K562 (cell line): ENCODE results near the gene TMEM138. TPM values are rescaled to one million over a fixed set of nuclear protein-coding genes. Genes with fewer than 3 reads are reported as not detected.

Experiments used
- ATAC-seq: fragments of 200-7000 bp; cut with Tn5 transposase; 3 replicates; pipeline ENCODE4 v1.9.1; 2020; ENCODE audit warnings: moderate library complexity
- BruUV-seq: library from RNA; stranded (reverse); fragments of 400-500 nt; replicated peaks from 2 replicates; lab custom pipeline; 2021; lab: Mats Ljungman, UMichigan
- CTCF ChIA-PET: fragments of 300-600 bp; formaldehyde crosslinking; extraction: SDS; loops from one replicate; lab custom pipeline; 2021; ENCODE audit warnings: low intra/inter-chr PET ratio; lab: Yijun Ruan, JAX
- POLR2A ChIA-PET: fragments of 300-600, 350-650 bp; sonication (Branson Sonifier 250); formaldehyde crosslinking; extraction: SDS; loops from one replicate; lab custom pipeline; 2021; ENCODE audit warnings: antibody characterized with exemption, inconsistent platforms; lab: Yijun Ruan, JAX
- DNase-seq, 4 experiments: peaks; one replicate each; pipeline versions ENCODE4 v3.0.0 to v3.0.0-alpha.2; 2011 to 2018; ENCODE audit warnings: low spot score in 3 of 4, mixed read lengths in 3 of 4; ENCODE audit errors: extremely low read depth in 1 of 4
- FAIRE-seq: peaks from 2 replicates; lab custom pipeline; 2011; peaks lifted over from hg19 to GRCh38; lab: Jason Lieb, UNC
- H2AFZ ChIP-seq: 2 replicates; pipeline ENCODE4 v1.6.0; 2011; ENCODE audit warnings: low read depth, low read length, control low read depth, inconsistent platforms
- H3K27ac ChIP-seq: fragments of 200-600 bp; 3 replicates; pipeline ENCODE4 v1.8.0; 2011; ENCODE audit warnings: low read depth, mild to moderate bottlenecking, control low read depth, inconsistent platforms, low read length, moderate library complexity, mixed read lengths; ENCODE audit errors: extremely low read depth
- H3K27me3 ChIP-seq, 2 experiments: fragments of 300-600 bp in 1 of 2; 2 replicates in 1 of 2; 3 replicates in 1 of 2; pipeline versions ENCODE4 v1.6.0 to v1.8.0; 2011; ENCODE audit warnings: inconsistent platforms in 2 of 2, low read length in 2 of 2, mild to moderate bottlenecking in 1 of 2, mixed read lengths in 1 of 2, moderate library complexity in 1 of 2; ENCODE audit not compliant: control insufficient read depth in 2 of 2, insufficient read depth in 2 of 2
- H3K36me3 ChIP-seq: fragments of 300-600 bp; 3 replicates; pipeline ENCODE4 v1.8.0; 2011; ENCODE audit warnings: mild to moderate bottlenecking, low read length, inconsistent platforms; ENCODE audit not compliant: control insufficient read depth, insufficient read depth
- H3K4me1 ChIP-seq, 2 experiments: fragments of 200-600 bp in 1 of 2; replicated peaks in 1 of 2; 2 replicates in 1 of 2; 3 replicates in 1 of 2; pipeline versions ENCODE4 v1.5.1 to v1.8.0; 2011; ENCODE audit warnings: inconsistent platforms in 2 of 2, low read length in 2 of 2, mild to moderate bottlenecking in 1 of 2, mixed read lengths in 1 of 2, moderate library complexity in 1 of 2; ENCODE audit not compliant: control insufficient read depth in 2 of 2, insufficient read depth in 2 of 2
- H3K4me2 ChIP-seq: 2 replicates; pipeline ENCODE4 v1.6.1; 2011; ENCODE audit warnings: low read length, control low read depth, inconsistent platforms, mixed read lengths; ENCODE audit not compliant: insufficient read depth
- H3K4me3 ChIP-seq: fragments of 200-600 bp; sonication (generic), shearing (Covaris generic); 2 replicates; pipeline ENCODE4 v1.5.1; 2016; ENCODE audit warnings: control low read depth, inconsistent platforms
- H3K79me2 ChIP-seq: fragments of 200-600 bp; 3 replicates; pipeline ENCODE4 v1.8.0; 2011; ENCODE audit warnings: low read length, inconsistent platforms; ENCODE audit not compliant: control insufficient read depth, insufficient read depth
- H3K9ac ChIP-seq, 2 experiments: 2 replicates each; pipeline versions ENCODE4 v1.6.0 to v1.6.1; 2011; ENCODE audit warnings: low read depth in 2 of 2, low read length in 2 of 2, control low read depth in 1 of 2, inconsistent platforms in 1 of 2, mild to moderate bottlenecking in 1 of 2, mixed read lengths in 1 of 2; ENCODE audit not compliant: insufficient read depth in 1 of 2
- H3K9me1 ChIP-seq: one replicate; pipeline ENCODE4 v1.6.0; 2011; ENCODE audit warnings: inconsistent platforms, mild to moderate bottlenecking, low read length, moderate library complexity; ENCODE audit not compliant: control insufficient read depth, insufficient read depth
- H3K9me3 ChIP-seq: replicated peaks from 2 replicates; pipeline ENCODE4 v1.5.1; 2011; ENCODE audit warnings: low read depth, low read length, inconsistent platforms; ENCODE audit not compliant: control insufficient read depth, insufficient read depth
- H4K20me1 ChIP-seq: replicated peaks from 2 replicates; pipeline ENCODE4 v1.6.1; 2011; ENCODE audit warnings: low read length, inconsistent platforms, mixed read lengths; ENCODE audit not compliant: control insufficient read depth, insufficient read depth
- CBFA2T2 ChIP-seq: fragments of 450-650 bp; conservative IDR thresholded peaks from 2 replicates; pipeline ENCODE4 v1.6.1; 2017; ENCODE audit warnings: mild to moderate bottlenecking
- GTF2F1 ChIP-seq: IDR thresholded peaks from 2 replicates; pipeline ENCODE4 v1.6.1; 2011; ENCODE audit warnings: low read depth, low read length, improper control_type of control experiment
- HBP1 ChIP-seq: fragments of 450-650 bp; formaldehyde crosslinking; IDR thresholded peaks from 2 replicates; pipeline ENCODE4 v1.4.0; 2022; ENCODE audit warnings: missing genetic modification characterization
- MYC ChIP-seq, 2 experiments: fragments of 250-450 bp in 1 of 2; sonication (Bioruptor Pico) in 1 of 2; IDR thresholded peaks; 2 replicates each; pipeline versions ENCODE4 v1.5.1 to v1.6.1; 2012 to 2021; ENCODE audit warnings: low read depth in 2 of 2, borderline replicate concordance in 1 of 2, improper control_type of control experiment in 1 of 2, low read length in 1 of 2, mild to moderate bottlenecking in 1 of 2, moderate library complexity in 1 of 2
- NCOA4 ChIP-seq: fragments of 450-650 bp; IDR thresholded peaks from 2 replicates; pipeline ENCODE4 v1.6.1; 2018; ENCODE audit warnings: mild to moderate bottlenecking; ENCODE audit not compliant: partially characterized antibody
- NFE2 ChIP-seq: IDR thresholded peaks from 2 replicates; pipeline ENCODE4 v1.6.1; 2014; ENCODE audit warnings: antibody characterized with exemption, low read depth
- POLR2G ChIP-seq: fragments of 200-400 bp; formaldehyde crosslinking; IDR thresholded peaks from 2 replicates; pipeline ENCODE4 v1.6.1; 2017; ENCODE audit warnings: low read depth, mild to moderate bottlenecking, antibody characterized with exemption, low read length, moderate library complexity
- WGBS: fragments of 100-300 bp; shearing (Covaris generic); methylation state at CpG from one replicate; pipeline ENCODE4 v1.1.6; 2016; ENCODE audit warnings: low coverage, mixed read lengths; ENCODE audit not compliant: insufficient coverage; ENCODE audit errors: missing lambda C conversion rate; 5-methylcytosine and 5-hydroxymethylcytosine counted together
- in situ Hi-C: fragments of 300-500 bp; cut with MboI; formaldehyde crosslinking; loops from 4 replicates; pipeline ENCODE4 v1.15.0; 2018; ENCODE audit warnings: inconsistent platforms, mixed read lengths
- intact Hi-C: fragments of 100-400 bp; cut with micrococcal nuclease; formaldehyde crosslinking; loops from 2 replicates; pipeline ENCODE4 v1.14.2; 2022
- polyA plus RNA-seq, 8 experiments: library from polyadenylated mRNA; depleted of rRNA in 4 of 8; stranded (reverse) in 5 of 8; unstranded in 3 of 8; fragments of >200 nt; fragmentation: Nextera tagmentation in 2 of 8; fragmentation: Illumina TruSeq in 1 of 8; extraction: Ambion mirVana in 2 of 8; extraction: Trizol in 1 of 8; gene quantifications; 2 replicates each; pipeline versions ENCODE4 v1.2.1 to v1.2.3, GENCODE V29; 2011 to 2014; ENCODE audit warnings: inconsistent platforms in 1 of 8, missing spikeins in 1 of 8
- total RNA-seq, 7 experiments: library from RNA; depleted of rRNA in 6 of 7; stranded (reverse); fragments of >200 nt in 6 of 7; fragmentation: Illumina TruSeq in 2 of 7; extraction: Trizol in 2 of 7; gene quantifications; 2 replicates each; pipeline versions ENCODE4 v1.2.1 to v1.2.3, GENCODE V29; 2011 to 2021; ENCODE audit warnings: low replicate concordance in 1 of 7
- TF ChIP-seq, protein P1 (sequence below), 2 experiments: fragments of 450-650 bp in 1 of 2; sonication (generic) in 1 of 2; formaldehyde crosslinking; conservative IDR thresholded peaks; 2 replicates each; pipeline versions ENCODE4 v1.4.0 to v1.8.1; 2020 to 2022; ENCODE audit warnings: mild to moderate bottlenecking in 1 of 2, missing genetic modification reagents in 1 of 2

Gene TMEM138
- total and polyA plus RNA-seq, 9 of the 15 experiments (the other 6 are each of a cell fraction or from before 2014, with no cell fraction given), result 23.2 to 168 (median 63.1) TPM

DNA sequence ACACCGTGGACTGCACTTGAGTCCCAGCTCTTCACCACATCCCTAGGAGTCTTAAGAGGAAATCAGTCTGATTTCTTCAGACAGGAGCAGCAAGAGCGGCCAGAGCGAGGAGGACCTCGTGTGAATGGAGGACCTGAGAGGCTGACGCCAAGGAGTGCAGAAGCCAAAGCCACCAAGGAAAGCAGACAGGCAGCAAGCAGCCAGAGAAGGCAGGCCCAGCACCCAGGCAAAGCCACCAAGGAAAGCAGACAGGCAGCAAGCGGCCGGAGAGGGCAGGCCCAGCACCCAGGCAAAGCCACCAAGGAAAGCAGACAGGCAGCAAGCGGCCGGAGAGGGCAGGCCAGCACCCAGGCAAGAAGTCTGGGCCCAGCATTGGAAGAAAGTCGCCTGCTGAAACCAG lies 12.3 kb upstream of the TMEM138 start:
- intact Hi-C loops (no loop called here), in situ Hi-C loops (no loop called here)
- Histone ChIP-seq H3K79me2 (no peaks in the 10 kb centered on the region; the same call in 2 of the 3 replicates), H2AFZ (no peak overlapping the region), H3K9me1 (peaks cover 3% of the 10 kb centered on the region), H3K27me3 (no peaks in the 10 kb centered on the region), H3K4me1 (peaks cover 27 to 42% of the 10 kb centered on the region in 2 experiments), H3K9ac (peak overlapping the region in 1 of 2 experiments; percentile 2; a peak in 2 of 4 replicates), H3K4me3 (no peak overlapping the region), H3K27ac (no peak overlapping the region), H4K20me1 (no peaks in the 10 kb centered on the region), H3K9me3 (no peaks in the 10 kb centered on the region), H3K36me3 (peaks cover 86% of the 10 kb centered on the region; the same call in 2 of the 3 replicates), H3K4me2 (no peak overlapping the region)
- ATAC-seq (no peak), FAIRE-seq (no peak), DNase-seq (no peak)
- CTCF ChIA-PET, result interaction anchor here (0.6 kb wide), 1 partner anchor 113 kb away, joined by 5 read pairs; no protein-coding TSS in a partner anchor
- POLR2A ChIA-PET, result interaction anchor here (0.6 to 3.9 kb wide), 2 partner anchors 11 to 1193 kb away, joined by 3 to 36 read pairs; partner anchors contain the start of genes CYB561A3 and TMEM138
- BruUV-seq, result no TSS peak
- TF ChIP-seq POLR2G (peak; percentile 40; the same call in 1 of the 2 replicates), HBP1 (CRISPR knock-in tag) (no peak), CBFA2T2 (no peak), GTF2F1 (no peak), NFE2 (no peak), NCOA4 (no peak), MYC (IDR thresholded peaks at IDR 0.05; ENCODE audit: low read depth, low read length) (no peak), MYC (CRISPR knock-in tag; IDR thresholded peaks at IDR 0.05; ENCODE audit: borderline replicate concordance, low read depth) (no peak)
- TF ChIP-seq, protein P1, sequence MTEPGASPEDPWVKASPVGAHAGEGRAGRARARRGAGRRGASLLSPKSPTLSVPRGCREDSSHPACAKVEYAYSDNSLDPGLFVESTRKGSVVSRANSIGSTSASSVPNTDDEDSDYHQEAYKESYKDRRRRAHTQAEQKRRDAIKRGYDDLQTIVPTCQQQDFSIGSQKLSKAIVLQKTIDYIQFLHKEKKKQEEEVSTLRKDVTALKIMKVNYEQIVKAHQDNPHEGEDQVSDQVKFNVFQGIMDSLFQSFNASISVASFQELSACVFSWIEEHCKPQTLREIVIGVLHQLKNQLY (CRISPR knock-in tag; conservative IDR thresholded peaks at IDR 0.05), result no peak
- WGBS, result 81% methylated on average over 7 of the region's 10 CpGs
